GM19328 (cell line): ENCODE measurements around the gene ICAM3.

Source experiments
- ATAC-seq: cut with Tn5 transposase; IDR thresholded peaks from one replicate; pipeline ENCODE4 v1.9.1; 2021; ENCODE audit warnings: mild to moderate bottlenecking, moderate library complexity; ENCODE audit not compliant: unreplicated experiment

ICAM3 gene

DNA sequence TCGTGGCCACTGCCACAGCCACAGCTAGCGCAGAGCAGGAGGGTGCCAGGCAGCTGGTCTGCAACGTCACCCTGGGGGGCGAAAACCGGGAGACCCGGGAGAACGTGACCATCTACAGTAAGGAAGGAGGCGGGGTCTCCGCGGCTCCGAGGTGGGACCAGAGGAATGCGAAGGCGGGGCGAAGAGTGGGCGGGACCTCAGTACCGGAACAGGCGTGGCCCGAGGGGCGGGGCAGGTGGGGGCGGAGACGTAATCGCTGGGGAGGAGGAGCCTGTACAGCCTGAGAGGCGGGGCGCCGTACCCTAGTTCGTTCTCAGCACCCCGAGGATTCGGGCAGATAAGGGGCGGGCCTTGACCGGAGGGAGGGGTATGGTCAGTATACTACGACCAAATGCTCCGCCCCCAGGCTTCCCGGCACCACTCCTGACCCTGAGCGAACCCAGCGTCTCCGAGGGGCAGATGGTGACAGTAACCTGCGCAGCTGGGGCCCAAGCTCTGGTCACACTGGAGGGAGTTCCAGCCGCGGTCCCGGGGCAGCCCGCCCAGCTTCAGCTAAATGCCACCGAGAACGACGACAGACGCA, 47.1 kb downstream of the ICAM3 start:
- ATAC-seq: peak; percentile 50

DNA sequence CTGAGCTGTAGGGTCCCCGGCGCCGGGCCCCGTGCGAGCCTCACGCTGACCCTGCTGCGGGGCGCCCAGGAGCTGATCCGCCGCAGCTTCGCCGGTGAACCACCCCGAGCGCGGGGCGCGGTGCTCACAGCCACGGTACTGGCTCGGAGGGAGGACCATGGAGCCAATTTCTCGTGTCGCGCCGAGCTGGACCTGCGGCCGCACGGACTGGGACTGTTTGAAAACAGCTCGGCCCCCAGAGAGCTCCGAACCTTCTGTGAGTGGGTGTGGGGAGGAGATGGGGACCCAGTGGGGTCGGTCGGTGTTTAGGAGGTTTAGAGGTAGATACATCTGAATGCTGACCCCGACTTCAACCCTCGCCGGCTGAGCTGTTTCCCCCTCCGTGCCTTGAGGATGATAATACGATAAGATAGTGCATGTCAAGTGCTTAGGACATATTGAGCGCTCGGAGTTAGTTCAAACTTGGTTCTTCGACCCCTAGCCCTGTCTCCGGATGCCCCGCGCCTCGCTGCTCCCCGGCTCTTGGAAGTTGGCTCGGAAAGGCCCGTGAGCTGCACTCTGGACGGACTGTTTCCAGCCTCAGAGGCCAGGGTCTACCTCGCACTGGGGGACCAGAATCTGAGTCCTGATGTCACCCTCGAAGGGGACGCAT, 47.7 kb downstream of the ICAM3 start:
- ATAC-seq: no peak

GRCh38 chr19:10290876-10291553, 48.4 kb downstream of the ICAM3 start:
- no peak for ATAC-seq

DNA sequence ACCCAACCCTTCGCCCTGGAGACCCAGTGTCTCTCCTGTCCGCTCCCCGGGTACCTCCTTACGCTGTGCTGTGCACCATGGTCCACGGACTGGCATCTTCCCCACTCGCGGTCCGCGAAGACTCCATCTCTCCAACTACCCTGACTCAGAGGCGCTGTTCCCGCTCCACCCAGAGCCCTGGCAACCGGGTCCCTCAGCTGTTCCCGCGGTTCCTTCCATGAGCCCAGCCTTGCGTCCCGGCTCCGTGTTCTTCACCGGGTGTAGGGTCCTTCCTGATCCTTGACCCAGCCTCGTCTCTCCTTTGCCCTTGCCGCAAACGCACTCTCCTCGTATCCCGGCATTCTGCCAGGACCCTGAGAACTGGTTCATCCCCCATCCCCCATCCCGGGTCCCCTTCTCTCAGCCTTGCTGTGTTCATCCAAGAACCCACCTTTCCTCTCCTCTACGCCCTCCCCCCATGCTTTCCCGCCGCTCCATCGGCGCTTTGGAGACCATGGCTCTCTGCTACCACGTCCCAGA, 49.0 kb downstream of the ICAM3 start:
- ATAC-seq: no peak

- no peak for ATAC-seq
These were observed 49.5 kb downstream of the ICAM3 start, which contains the start of gene ICAM5 for GRCh38 chr19:10289836-10290356. ICAM5 (plus strand) TSS chr19:10289952; CDS start chr19:10290044, 92 bp downstream.

DNA sequence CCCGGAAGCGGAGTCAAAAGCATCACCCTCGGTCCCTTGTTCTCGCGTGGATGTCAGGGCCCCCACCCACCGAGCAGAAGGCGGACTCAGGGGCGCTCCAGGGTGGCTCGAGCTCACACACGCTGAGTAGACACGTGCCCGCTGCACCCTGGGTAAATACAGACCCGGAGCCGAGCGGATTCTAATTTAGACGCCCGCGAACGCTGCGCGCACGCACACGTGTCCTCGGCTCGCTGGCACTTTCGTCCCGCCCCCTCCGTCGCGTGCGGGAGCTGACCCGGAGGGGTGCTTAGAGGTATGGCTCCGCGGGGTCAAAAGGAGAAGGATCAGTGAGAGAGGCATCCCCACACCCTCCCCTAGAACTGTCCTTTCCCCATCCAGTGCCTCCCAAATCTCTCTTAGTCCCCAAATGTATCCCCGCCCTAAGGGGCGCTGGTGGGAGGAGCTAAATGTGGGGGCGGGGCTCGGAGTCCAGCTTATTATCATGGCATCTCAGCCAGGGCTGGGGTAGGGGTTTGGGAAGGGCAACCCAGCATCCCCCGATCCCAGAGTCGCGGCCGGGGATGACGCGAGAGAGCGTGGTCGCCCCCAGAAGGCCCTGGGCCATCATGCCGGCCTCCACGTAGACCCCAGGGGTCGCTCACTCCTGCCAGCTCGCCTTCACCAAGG, 50.1 kb downstream of the ICAM3 start:
- no peak for ATAC-seq

- ATAC-seq: no peak
These were observed 50.7 kb downstream of the ICAM3 start for GRCh38 chr19:10288662-10289166.

GRCh38 chr19:10286803-10287737, 52.4 kb downstream of the ICAM3 start, which contains the start of gene ICAM4:
ICAM4 (plus strand) TSS chr19:10286955; CDS start chr19:10287013, 58 bp downstream.
- ATAC-seq: no peak

DNA sequence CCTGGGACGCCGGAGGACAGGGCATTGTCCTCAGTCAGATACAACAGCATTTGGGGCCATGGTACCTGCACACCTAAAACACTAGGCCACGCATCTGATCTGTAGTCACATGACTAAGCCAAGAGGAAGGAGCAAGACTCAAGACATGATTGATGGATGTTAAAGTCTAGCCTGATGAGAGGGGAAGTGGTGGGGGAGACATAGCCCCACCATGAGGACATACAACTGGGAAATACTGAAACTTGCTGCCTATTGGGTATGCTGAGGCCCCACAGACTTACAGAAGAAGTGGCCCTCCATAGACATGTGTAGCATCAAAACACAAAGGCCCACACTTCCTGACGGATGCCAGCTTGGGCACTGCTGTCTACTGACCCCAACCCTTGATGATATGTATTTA, 54.0 kb downstream of the ICAM3 start:
- no peak for ATAC-seq

GRCh38 chr19:10284960-10285278, 54.5 kb downstream of the ICAM3 start:
- ATAC-seq: no peak

GRCh38 chr19:10284065-10284959, 55.1 kb downstream of the ICAM3 start:
- no peak for ATAC-seq
